IPS-18c (cell line): Measurements from ENCODE around the gene BRAP.
A peak's percentile ranks its signal among the peaks of the same experiment; 100 is the strongest.
"Not testable (repeated sequence)": the region's sequence is repeated elsewhere in the genome, so short reads cannot be mapped to it uniquely, and the experiment has no call there.

Experiments used
- H3K4me3 ChIP-seq: 2 replicates; pipeline ENCODE4 v1.7.0; 2013; ENCODE audit warnings: low read depth, mild to moderate bottlenecking, low read length, moderate library complexity; ENCODE audit not compliant: insufficient read depth
- H3K9me3 ChIP-seq: one replicate; pipeline ENCODE4 v1.6.1; 2013; ENCODE audit warnings: mild to moderate bottlenecking, low read length, moderate library complexity; ENCODE audit not compliant: control insufficient read depth, insufficient read depth

BRAP gene

GRCh38 chr12:111686574-111687105, 884 bp upstream of the BRAP start:
- Histone ChIP-seq H3K4me3 (peak overlapping the region; percentile 98), H3K9me3 (peaks cover 2% of the 10 kb centered on the region)

DNA sequence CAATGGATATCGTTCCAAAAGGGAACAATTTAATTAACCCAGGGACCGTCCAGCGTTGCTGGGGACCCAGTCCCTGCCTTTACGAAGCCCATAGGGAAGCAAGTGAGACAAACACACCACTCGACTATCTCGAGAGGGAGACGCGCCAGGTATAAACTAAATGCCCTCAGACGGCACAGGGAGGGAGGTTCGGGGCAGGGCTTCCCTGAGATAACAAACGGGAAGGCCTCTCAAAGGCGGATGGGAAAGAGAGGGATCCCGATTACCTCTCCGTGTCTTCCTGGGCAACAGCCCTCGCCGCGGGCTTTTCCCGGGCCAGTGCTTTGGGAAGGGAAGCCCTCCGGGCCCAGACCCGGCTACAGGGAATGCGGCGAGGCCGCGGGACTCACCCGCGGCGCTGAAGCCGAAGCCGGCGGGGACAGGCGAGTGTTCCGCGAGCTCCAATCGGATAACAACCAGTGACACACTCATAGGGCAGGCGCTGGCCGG, 390 bp downstream of the BRAP start:
- Histone ChIP-seq H3K9me3 (peaks cover 2% of the 10 kb centered on the region), H3K4me3 (peak overlapping the region; percentile 98)

DNA sequence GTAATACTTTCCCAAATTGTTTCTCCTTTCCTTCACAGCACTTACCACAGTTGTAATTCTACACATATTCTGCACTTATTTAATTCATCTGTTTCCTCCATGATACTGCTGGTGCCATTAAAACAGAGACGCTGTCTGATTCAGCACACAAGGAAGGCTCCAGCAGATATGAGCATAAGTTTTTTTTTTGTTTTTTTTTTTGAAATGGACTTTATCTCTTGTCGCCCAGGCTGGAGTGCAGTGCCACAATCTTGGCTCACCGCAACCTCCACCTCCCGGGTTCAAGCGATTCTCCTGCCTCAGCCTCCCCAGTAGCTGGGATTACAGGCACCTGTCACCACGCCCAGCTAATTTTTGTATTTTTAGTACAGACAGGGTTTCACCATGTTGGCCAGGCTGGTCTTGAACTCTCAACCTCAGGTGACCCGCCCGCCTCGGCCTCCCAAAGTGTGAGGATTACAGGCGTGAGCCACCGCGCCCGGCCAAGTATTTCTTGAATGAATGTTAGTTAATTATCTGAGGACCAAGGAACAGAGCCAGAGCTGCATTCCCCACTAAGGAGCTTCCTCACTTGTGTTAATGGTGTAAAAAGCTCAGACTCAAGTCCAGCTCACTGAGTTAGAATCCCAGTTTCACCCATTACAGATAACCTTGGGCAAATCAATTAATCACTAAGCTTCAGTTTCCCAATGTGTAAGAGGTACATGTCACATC, 1.1 kb downstream of the BRAP start:
- H3K9me3 ChIP-seq: not testable (repeated sequence)
- peak overlapping the region; percentile 98 for H3K4me3 ChIP-seq

GRCh38 chr12:111677186-111677585, 8.6 kb downstream of the BRAP start:
- Histone ChIP-seq H3K4me3 (no peak overlapping the region), H3K9me3 (no peaks in the 10 kb centered on the region)

DNA sequence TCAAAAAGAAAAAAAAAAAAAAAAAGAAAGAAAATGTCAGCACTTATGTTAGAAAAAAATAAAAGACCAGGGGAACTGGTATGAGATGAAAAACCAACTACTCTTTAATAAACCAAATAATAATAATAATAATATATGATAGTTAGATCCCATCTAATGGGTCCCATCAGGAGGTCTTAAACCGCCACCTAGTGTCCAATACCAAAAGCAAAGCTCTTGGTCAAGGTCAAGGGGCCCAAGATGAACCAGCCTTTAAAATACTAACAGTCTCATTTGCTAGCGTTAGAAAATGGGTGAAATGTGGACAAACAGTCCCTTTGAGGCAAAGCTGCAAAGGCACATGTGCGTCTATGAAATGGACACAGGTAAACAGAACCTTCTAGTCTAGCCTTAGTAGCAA, 12.3 kb downstream of the BRAP start:
- Histone ChIP-seq H3K4me3 (no peak overlapping the region), H3K9me3 (no peaks in the 10 kb centered on the region)

DNA sequence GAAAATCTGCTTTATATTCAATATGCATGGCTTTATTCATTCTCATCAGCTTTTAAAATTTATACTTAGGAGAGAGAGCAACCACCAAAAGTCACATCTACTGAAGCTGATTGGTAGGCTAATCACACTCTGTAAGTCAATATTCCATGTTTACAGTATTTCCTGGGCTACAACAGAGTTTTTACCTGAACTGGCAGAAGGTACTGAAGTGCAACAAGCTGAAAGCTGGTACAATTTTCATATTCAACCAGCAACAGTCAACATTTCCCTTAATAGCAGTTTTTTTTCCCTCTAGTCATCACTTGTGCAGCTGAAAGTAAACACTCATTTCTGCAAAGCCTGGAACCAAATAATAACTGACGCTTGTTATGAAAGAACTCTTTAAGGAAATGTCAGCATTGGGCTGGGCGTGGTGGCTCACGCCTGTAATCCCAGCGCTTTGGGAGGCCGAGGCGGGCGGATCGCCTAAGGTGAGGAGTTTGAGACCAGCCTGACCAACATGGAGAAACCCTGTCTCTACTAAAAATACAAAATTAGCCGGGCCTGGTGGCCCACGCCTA, 12.9 kb downstream of the BRAP start:
- Histone ChIP-seq H3K4me3 (no peak overlapping the region), H3K9me3 (no peaks in the 10 kb centered on the region)

GRCh38 chr12:111664961-111665865, 20.5 kb downstream of the BRAP start:
- no peaks in the 10 kb centered on the region for H3K9me3 ChIP-seq
- no peak overlapping the region for H3K4me3 ChIP-seq

DNA sequence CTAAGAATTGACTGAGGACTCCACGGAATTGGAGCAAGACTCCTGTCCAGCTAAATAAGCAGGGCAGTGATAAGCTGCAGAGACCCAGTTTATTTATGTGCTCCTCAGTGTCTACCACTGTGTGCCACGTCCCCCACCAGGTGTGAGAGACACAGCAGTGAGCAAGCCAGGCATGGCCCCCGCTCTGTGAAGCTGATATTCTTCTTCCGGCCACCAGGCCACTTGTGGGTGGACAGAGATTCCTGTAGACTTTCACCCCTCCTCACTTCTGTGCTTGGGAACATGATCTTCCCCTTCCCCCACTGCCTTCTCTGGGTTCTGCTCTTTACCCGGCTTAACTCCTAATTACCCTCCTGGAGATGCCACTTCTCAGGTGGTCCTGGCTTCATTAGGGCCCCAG, 21.3 kb downstream of the BRAP start:
- no peak overlapping the region for H3K4me3 ChIP-seq
- H3K9me3 ChIP-seq: no peaks in the 10 kb centered on the region

DNA sequence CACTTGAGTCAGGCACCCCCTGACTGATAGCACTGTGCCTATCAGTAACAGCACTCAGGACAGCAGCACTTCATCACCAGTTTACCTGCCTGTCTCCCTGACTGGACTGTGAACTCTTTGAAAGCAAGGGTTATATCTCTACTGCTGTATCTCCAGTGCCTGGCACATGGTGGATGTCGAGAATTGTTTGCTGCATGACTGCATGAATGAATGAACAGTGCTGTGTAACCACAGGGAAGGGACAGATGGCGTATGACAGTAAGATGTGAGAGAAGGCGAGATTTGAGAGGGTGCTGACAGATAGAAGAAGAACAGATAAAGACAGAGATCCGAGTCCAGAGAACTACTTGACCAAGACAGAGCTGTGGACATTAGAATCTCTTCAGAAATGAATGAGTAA, 29.7 kb downstream of the BRAP start:
- H3K9me3 ChIP-seq: no peaks in the 10 kb centered on the region
- H3K4me3 ChIP-seq: no peak overlapping the region

DNA sequence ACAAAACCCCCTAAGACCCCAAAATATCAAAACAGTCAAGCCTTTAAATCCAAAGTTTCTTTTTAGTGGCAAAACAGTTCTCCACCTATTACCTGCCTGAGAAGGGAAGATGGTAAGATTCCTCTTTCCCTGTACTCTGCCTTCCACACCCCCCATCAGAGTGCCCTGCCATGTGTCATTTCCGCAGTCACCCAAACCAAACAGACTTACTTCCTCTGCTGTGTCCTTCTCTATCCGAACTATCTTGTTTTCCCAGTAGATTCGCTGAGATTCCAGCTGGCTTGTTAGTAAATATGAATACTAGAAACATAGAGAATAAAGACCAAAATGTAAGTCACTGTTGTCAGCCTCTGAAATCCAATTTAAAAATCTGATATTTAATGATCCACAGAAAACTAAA, 30.4 kb downstream of the BRAP start:
- Histone ChIP-seq H3K9me3 (no peaks in the 10 kb centered on the region), H3K4me3 (no peak overlapping the region)

DNA sequence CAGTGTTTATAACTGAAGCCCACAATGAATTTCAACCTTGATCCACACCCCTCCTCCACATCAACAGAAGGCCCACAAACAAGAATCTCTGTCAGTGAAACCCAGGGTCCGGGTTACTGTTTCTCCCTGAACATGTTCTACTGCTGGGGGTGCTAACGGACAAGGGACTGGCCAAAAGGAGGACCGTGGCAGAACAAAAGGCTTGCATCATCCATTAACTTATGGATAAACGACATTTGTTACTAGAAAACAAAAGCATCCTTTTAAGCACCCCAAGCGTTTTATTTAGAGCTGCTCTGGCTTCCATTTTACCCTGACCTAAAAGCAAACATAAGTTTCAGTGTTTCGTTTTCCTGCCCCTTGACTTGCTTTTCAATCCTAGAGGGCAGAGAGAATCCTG, 32.2 kb downstream of the BRAP start:
- H3K9me3 ChIP-seq: no peaks in the 10 kb centered on the region
- H3K4me3 ChIP-seq: no peak overlapping the region

GRCh38 chr12:111652530-111652929, 33.2 kb downstream of the BRAP start:
- not testable (repeated sequence) for H3K4me3 ChIP-seq, H3K9me3 ChIP-seq

- H3K9me3 ChIP-seq: no peaks in the 10 kb centered on the region
- H3K4me3 ChIP-seq: no peak overlapping the region
Measured at GRCh38 chr12:111650912-111651311, 34.8 kb downstream of the BRAP start.

DNA sequence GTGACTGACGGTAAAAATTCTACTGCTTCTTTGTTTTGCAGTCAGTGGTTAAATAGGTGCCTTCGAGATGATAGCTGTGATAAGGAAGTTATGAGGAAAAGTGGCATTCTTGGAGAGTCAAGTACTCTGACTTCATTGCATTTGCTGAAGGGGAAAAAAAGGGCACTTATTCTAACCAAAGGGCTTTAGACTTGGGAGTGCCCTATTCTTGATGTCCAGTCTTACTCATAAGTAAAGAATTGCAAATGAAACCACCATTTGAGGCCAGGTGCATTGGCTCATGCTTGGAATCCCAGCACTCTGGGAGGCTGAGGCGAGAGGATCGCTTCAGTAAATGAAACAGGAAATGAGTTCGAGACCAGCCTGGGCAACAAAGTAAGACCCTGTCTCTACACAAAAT, 40.3 kb downstream of the BRAP start:
- no peak overlapping the region for H3K4me3 ChIP-seq
- no peaks in the 10 kb centered on the region for H3K9me3 ChIP-seq

DNA sequence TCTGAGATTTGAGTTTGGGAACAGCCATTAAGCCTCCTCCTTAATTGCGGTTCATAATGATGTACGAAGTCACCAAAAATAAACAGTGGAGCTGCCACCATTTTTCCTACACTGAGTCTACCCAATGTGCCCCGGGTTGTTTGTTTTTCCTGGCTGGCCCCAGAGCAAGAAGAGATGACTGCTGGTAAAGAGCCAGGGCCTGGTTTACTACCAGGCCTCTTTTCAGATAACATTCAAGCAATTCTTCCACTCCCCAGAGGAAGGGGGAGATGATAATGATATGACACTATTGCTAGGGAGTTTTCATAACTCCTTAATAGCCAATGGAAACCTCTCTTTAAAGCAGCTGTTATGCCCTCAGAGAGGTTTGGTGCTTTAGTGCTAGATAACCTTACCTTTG, 42.3 kb downstream of the BRAP start:
- Histone ChIP-seq H3K9me3 (no peaks in the 10 kb centered on the region), H3K4me3 (no peak overlapping the region)

- Histone ChIP-seq H3K9me3 (no peaks in the 10 kb centered on the region), H3K4me3 (no peak overlapping the region)
Measured at GRCh38 chr12:111642681-111643426, 42.9 kb downstream of the BRAP start.

DNA sequence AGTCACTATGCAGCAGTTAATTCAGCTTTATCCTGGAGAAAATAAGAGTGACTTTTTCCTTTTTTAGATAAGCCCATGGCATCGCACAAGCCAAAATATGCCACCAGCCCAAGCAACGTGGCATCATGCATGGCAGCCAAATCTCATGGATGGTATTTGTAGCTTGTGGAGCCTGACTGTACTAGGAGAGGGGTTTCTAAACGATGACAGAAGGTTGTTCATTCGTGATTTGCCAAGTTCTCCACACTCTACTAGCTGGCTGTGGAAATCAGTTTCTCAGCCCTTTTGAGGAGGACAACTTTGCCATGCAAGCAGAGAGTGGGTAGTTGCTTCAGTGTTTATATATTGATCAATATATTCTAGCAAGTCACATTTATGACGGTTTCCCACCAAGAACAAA, 45.2 kb downstream of the BRAP start:
- no peaks in the 10 kb centered on the region for H3K9me3 ChIP-seq
- H3K4me3 ChIP-seq: no peak overlapping the region
